B cell (primary cell): ENCODE data around the gene SLAIN2. TPM values are rescaled to one million over a fixed set of nuclear protein-coding genes. Genes with fewer than 3 reads are reported as not detected.

ENCODE experiments used
- ATAC-seq: fragments of 200-7000 bp; cut with Tn5 transposase; one replicate; pipeline ENCODE4 v1.10.0; 2021; ENCODE audit warnings: low read depth, mild to moderate bottlenecking, moderate number of reproducible peaks, moderate library complexity
- CTCF ChIA-PET: fragments of 350-600 bp; sonication (Branson Sonifier 250); formaldehyde crosslinking; loops from one replicate; lab custom pipeline; 2021; ENCODE audit warnings: antibody characterized with exemption, inconsistent platforms; lab: Charles Lee
- POLR2A ChIA-PET: fragments of 350-600 bp; sonication (Branson Sonifier 250); formaldehyde crosslinking; loops from one replicate; lab custom pipeline; 2021; ENCODE audit warnings: antibody characterized with exemption; lab: Charles Lee
- DNase-seq: peaks from one replicate; pipeline ENCODE4 v3.0.0; 2013
- H2AFZ ChIP-seq: 2 replicates; pipeline ENCODE4 v1.6.1; 2012; ENCODE audit warnings: mild to moderate bottlenecking, low read depth, low read length; ENCODE audit not compliant: insufficient read depth, poor library complexity, severe bottlenecking
- H3K27ac ChIP-seq, 2 donors: 1 replicate in 1 of 2; 2 replicates in 1 of 2; pipeline ENCODE4 v1.5.1; 2012 to 2013; ENCODE audit warnings: low read length in 2 of 2, mild to moderate bottlenecking in 2 of 2, moderate library complexity in 1 of 2
- H3K27me3 ChIP-seq, 4 experiments: fragments of 200-600 bp in 1 of 4; sonication (generic) in 1 of 4; replicated peaks in 1 of 4; 1 replicate in 2 of 4; 2 replicates in 2 of 4; pipeline versions ENCODE4 v1.6.1 to v1.7.0; 2013 to 2016; ENCODE audit warnings: low read length in 3 of 4, mild to moderate bottlenecking in 2 of 4, mixed read lengths in 1 of 4, moderate library complexity in 1 of 4; ENCODE audit not compliant: insufficient read depth in 4 of 4, control insufficient read depth in 3 of 4; ENCODE audit errors: control extremely low read depth in 1 of 4
- H3K36me3 ChIP-seq, 2 experiments: replicated peaks in 1 of 2; 1 replicate in 1 of 2; 2 replicates in 1 of 2; pipeline versions ENCODE4 v1.6.1 to v1.7.1; 2013; ENCODE audit warnings: low read length in 1 of 2; ENCODE audit not compliant: insufficient read depth in 2 of 2, control insufficient read depth in 1 of 2; ENCODE audit errors: control extremely low read depth in 1 of 2, extremely low read depth in 1 of 2
- H3K4me1 ChIP-seq, 2 donors: fragments of 200-600 bp in 1 of 2; sonication (generic) in 1 of 2; 1 replicate in 1 of 2; 2 replicates in 1 of 2; pipeline versions ENCODE4 v1.5.1 to v1.6.1; 2013 to 2017; ENCODE audit warnings: low read length in 2 of 2; ENCODE audit not compliant: control insufficient read depth in 2 of 2, insufficient read depth in 2 of 2
- H3K4me2 ChIP-seq: replicated peaks from 2 replicates; pipeline ENCODE3; 2012; ENCODE audit warnings: mild to moderate bottlenecking, low read depth, low read length; ENCODE audit not compliant: poor library complexity, severe bottlenecking
- H3K4me3 ChIP-seq, 5 experiments: fragments of 200-600 bp in 1 of 5; sonication (generic) in 1 of 5; 1 replicate in 3 of 5; 2 replicates in 2 of 5; pipeline versions ENCODE4 v1.5.1 to v1.7.0; 2011 to 2016; ENCODE audit warnings: low read length in 4 of 5, mild to moderate bottlenecking in 4 of 5, low read depth in 2 of 5, control low read depth in 1 of 5, moderate library complexity in 1 of 5; ENCODE audit not compliant: insufficient read depth in 1 of 5; ENCODE audit errors: control extremely low read depth in 1 of 5, extremely low read depth in 1 of 5
- H3K79me2 ChIP-seq: fragments of 200-600 bp; sonication (generic); one replicate; pipeline ENCODE4 v1.6.0; 2016; ENCODE audit warnings: low read length; ENCODE audit not compliant: control insufficient read depth, insufficient read depth
- H3K9ac ChIP-seq: fragments of 200-600 bp; sonication (generic); 2 replicates; pipeline ENCODE4 v1.6.1; 2017; ENCODE audit warnings: mild to moderate bottlenecking, low read length, moderate library complexity
- H3K9me3 ChIP-seq, 3 donors: one replicate each; pipeline versions ENCODE4 v1.6.1 to v1.7.1; 2013; ENCODE audit warnings: low read length in 2 of 3; ENCODE audit not compliant: control insufficient read depth in 2 of 3, insufficient read depth in 1 of 3; ENCODE audit errors: control extremely low read depth in 1 of 3
- H4K20me1 ChIP-seq: 2 replicates; pipeline ENCODE4 v1.6.0; 2012; ENCODE audit warnings: mild to moderate bottlenecking, low read length; ENCODE audit not compliant: insufficient read depth, control insufficient read depth, poor library complexity, severe bottlenecking
- H3K27ac Mint-ChIP-seq: one replicate; pipeline ENCODE4 v1.8.0; 2021; ENCODE audit warnings: mixed read lengths
- H3K27me3 Mint-ChIP-seq: one replicate; pipeline ENCODE4 v1.8.0; 2021; ENCODE audit warnings: mixed read lengths
- H3K4me1 Mint-ChIP-seq: one replicate; pipeline ENCODE4 v1.8.0; 2021; ENCODE audit warnings: mixed read lengths
- H3K4me3 Mint-ChIP-seq: one replicate; pipeline ENCODE4 v1.8.0; 2021; ENCODE audit warnings: mixed read lengths
- H3K9me3 Mint-ChIP-seq: one replicate; pipeline ENCODE4 v1.8.0; 2022; ENCODE audit warnings: mixed read lengths; ENCODE audit not compliant: insufficient read depth
- CTCF ChIP-seq: fragments of 200-600 bp; IDR thresholded peaks from one replicate; pipeline ENCODE4 v1.8.0; 2022; ENCODE audit warnings: antibody characterized with exemption, mild to moderate bottlenecking
- EZH2 ChIP-seq: IDR thresholded peaks from 2 replicates; pipeline ENCODE4 v1.6.1; 2012; ENCODE audit warnings: borderline replicate concordance, low read depth, mild to moderate bottlenecking, moderate library complexity, low read length; ENCODE audit not compliant: insufficient read depth, poor library complexity, severe bottlenecking
- WGBS: methylation state at CpG from one replicate; pipeline ENCODE4 v1.1.5; 2013; ENCODE audit warnings: missing lambda C conversion rate; ENCODE audit not compliant: insufficient coverage; 5-methylcytosine and 5-hydroxymethylcytosine counted together
- intact Hi-C: fragments of 100-400 bp; cut with micrococcal nuclease; formaldehyde crosslinking; loops from one replicate; pipeline ENCODE4 v1.10.0; 2022
- polyA plus RNA-seq: library from polyadenylated mRNA; depleted of rRNA; stranded (reverse); fragments of >200 nt; gene quantifications from 2 replicates; pipeline ENCODE4 v1.2.3, GENCODE V29; 2012
- total RNA-seq, 2 donors: library from RNA; stranded (reverse); fragments of 120-200 nt in 1 of 2; gene quantifications; 1 replicate in 1 of 2; 2 replicates in 1 of 2; pipeline versions ENCODE4 v1.2.3 to v1.2.4, GENCODE V29; 2013 to 2022

SLAIN2 gene
- total and polyA plus RNA-seq, 2 donors (not counting 1 experiment from before 2014, with no cell fraction given) = 19.7 to 69.1 TPM

GRCh38 chr4:48352793-48353192 is 11.5 kb downstream of the SLAIN2 start:
- Histone ChIP-seq H3K4me3 (no peak overlapping the region), H4K20me1 (peaks cover 54% of the 10 kb centered on the region), H3K9ac (no peak overlapping the region), H3K4me1 (no peaks in the 10 kb centered on the region), H3K27ac (no peak overlapping the region), H3K4me2 (no peak overlapping the region), H3K9me3 (no peaks in the 10 kb centered on the region), H3K27me3 (no peaks in the 10 kb centered on the region), H3K79me2 (peaks cover 93% of the 10 kb centered on the region), H2AFZ (no peak overlapping the region), H3K36me3 (no peaks in the 10 kb centered on the region)
- Mint-ChIP-seq H3K4me3 (no peak overlapping the region), H3K4me1 (peaks cover 40% of the 10 kb centered on the region), H3K27me3 (no peaks in the 10 kb centered on the region), H3K9me3 (peaks cover 3% of the 10 kb centered on the region), H3K27ac (no peak overlapping the region)
- POLR2A ChIA-PET = no interaction called here
- no CpG with 5 or more reads among the region's 4 CpGs for WGBS
- TF ChIP-seq EZH2 (no peak), CTCF (no peak)
- ATAC-seq = no peak
- CTCF ChIA-PET = no interaction called here
- DNase-seq = no peak
- intact Hi-C loops = no loop called here

GRCh38 chr4:48356355-48356754 is 15.0 kb downstream of the SLAIN2 start:
- CTCF ChIA-PET = interaction anchor here (0.9 kb wide), 1 partner anchor 81 kb away, joined by 3 read pairs; no protein-coding TSS in a partner anchor
- Histone ChIP-seq H3K79me2 (peaks cover 82% of the 10 kb centered on the region), H4K20me1 (peaks cover 34% of the 10 kb centered on the region), H3K36me3 (no peaks in the 10 kb centered on the region), H3K27ac (no peak overlapping the region), H3K9me3 (no peaks in the 10 kb centered on the region), H3K27me3 (no peaks in the 10 kb centered on the region), H3K4me2 (no peak overlapping the region), H3K9ac (no peak overlapping the region), H3K4me1 (no peaks in the 10 kb centered on the region), H2AFZ (no peak overlapping the region), H3K4me3 (no peak overlapping the region)
- no peak for ATAC-seq
- Mint-ChIP-seq H3K4me3 (no peak overlapping the region), H3K27ac (no peak overlapping the region), H3K27me3 (no peaks in the 10 kb centered on the region), H3K9me3 (peaks cover 3% of the 10 kb centered on the region), H3K4me1 (peaks cover 27% of the 10 kb centered on the region)
- intact Hi-C loops = no loop called here
- DNase-seq = no peak
- POLR2A ChIA-PET = no interaction called here
- WGBS = no CpG with 5 or more reads among the region's 1 CpG
- TF ChIP-seq CTCF (no peak), EZH2 (no peak)
